GM12874 (cell line): ENCODE measurements around the gene MMP11.

Experiments
- TF ChIP-seq, protein P1 (sequence below): IDR thresholded peaks from 2 replicates; pipeline ENCODE4 v1.5.1; 2011; ENCODE audit warnings: low read depth, mild to moderate bottlenecking, control low read depth, low read length, moderate library complexity; ENCODE audit not compliant: insufficient read depth

MMP11 gene

DNA sequence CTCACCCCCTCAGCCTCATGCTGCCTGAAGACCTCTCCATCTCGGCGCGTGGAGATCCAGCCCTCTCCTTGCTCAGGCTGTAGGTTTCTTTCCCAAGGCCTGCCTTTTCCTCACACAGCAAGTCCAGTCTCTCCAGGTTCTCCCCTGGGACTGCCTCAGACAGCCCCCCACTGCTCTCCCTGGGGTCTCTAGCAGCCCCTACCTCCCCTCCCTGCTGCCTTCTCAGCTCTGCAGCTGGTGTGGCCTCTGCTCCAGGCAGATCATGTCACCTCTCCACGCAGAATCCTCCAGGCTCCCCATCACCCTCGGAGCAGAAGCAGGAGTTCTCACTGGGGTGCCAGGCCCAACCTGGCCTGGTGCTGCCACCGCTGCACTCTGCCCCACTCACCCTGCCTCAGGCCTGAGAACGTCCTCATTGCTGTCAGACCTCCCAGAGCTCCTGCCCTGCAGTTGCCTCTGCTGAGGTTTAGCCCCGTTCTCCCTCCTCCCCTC lies 29.3 kb downstream of the MMP11 start:
- TF ChIP-seq, protein P1, sequence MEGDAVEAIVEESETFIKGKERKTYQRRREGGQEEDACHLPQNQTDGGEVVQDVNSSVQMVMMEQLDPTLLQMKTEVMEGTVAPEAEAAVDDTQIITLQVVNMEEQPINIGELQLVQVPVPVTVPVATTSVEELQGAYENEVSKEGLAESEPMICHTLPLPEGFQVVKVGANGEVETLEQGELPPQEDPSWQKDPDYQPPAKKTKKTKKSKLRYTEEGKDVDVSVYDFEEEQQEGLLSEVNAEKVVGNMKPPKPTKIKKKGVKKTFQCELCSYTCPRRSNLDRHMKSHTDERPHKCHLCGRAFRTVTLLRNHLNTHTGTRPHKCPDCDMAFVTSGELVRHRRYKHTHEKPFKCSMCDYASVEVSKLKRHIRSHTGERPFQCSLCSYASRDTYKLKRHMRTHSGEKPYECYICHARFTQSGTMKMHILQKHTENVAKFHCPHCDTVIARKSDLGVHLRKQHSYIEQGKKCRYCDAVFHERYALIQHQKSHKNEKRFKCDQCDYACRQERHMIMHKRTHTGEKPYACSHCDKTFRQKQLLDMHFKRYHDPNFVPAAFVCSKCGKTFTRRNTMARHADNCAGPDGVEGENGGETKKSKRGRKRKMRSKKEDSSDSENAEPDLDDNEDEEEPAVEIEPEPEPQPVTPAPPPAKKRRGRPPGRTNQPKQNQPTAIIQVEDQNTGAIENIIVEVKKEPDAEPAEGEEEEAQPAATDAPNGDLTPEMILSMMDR, result no peak

- TF ChIP-seq, protein P1, result no peak
Observed at GRCh38 chr22:23803001-23803819, 30.6 kb downstream of the MMP11 start.

DNA sequence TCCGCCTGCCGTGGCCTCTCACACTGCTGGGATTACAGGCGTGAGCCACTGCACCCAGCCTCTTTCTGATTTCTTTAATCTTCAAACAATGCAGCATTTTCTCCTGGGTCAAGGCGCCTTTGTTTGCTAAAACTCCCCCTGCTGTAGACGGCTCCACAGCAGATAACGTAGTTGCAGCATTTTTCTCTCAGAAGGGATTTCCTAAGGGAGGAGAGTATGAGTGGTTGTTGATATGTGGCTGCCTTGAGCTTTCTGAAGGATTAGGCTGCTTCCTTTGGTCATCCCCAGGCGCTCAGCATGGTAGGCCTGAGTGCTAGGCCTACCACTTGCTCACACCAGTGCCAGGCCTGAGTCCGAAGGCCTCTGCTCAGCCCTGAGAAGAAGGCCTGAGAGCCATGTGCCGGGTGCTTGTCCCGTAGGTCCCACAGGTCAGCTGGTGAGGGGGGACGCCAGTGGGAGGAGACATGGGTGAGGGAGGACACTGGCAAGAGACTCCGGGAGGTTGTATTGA lies 32.2 kb downstream of the MMP11 start:
- TF ChIP-seq, protein P1, result no peak

GRCh38 chr22:23806837-23807236 lies 34.2 kb downstream of the MMP11 start:
- TF ChIP-seq, protein P1, result no peak

DNA sequence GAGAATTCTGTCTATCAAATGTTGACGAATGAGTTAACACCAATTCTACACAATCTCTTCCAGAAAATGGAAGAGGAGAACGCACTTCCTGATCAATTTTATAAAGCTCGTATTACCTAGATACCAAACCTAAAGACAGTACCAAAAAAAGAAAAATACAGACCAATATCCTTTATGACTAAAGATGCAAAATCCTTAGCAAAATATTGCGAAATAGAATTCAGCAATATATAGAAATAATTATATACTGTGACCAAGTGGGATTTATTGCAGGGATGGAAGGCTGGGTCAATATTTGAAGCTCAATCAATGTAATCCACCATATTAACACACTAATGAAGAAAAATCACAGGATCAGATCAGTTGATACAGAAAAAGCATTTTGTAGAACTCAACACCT lies 39.7 kb downstream of the MMP11 start:
- TF ChIP-seq, protein P1, result no peak

- TF ChIP-seq, protein P1, result no peak
Observed at GRCh38 chr22:23815541-23816155, 43.0 kb downstream of the MMP11 start.

DNA sequence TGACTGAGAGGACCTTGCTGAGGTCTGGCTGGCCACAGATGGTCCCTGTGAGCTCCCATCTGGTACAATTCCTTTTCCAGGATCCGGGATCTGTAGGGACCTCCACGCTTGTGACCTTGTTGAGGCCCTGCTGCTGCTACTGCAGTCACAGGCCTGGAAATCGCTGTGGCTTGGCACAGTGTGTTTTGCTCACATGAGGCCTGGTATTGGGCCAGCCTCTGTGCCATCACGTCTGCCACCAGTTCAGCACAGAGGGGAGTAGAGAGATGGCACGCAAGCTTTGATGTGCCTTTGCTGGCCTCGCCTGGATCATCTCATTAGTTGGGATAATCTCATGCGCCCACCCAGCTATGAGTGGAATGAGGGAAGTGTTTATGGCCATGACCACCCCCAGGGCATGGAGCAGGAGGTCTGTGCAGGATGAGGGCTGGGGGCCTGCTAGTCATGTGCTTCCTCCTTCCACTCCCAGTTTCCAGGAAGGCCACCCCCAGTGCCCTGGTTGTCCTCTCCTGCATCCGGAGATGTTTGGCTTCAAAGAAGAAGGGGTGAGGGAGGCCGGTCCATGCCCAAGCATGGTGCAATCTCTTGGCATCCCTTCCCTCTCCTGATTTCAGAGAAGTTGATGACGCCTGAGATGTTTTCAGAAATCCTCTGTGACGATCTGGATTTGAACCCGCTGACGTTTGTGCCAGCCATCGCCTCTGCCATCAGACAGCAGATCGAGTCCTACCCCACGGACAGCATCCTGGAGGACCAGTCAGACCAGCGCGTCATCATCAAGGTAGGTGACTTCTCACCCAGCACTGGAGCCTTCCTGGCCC lies 43.7 kb downstream of the MMP11 start:
- TF ChIP-seq, protein P1, result no peak
